Gastroesophageal sphincter (tissue), 4 donors: ENCODE data around the gene SPI1. TPM values are rescaled to one million over a fixed set of nuclear protein-coding genes. Genes with fewer than 3 reads are reported as not detected.
A peak's percentile ranks its signal among the peaks of the same experiment; 100 is the strongest.

ENCODE experiments used
- ATAC-seq: fragments of 150-250 bp; one replicate; pipeline ENCODE4 v1.9.1; 2016; ENCODE audit warnings: mild to moderate bottlenecking, moderate library complexity
- H3K27ac ChIP-seq, 4 donors: fragments of 200-600 bp; sonication (generic) in 3 of 4; 1 replicate in 3 of 4; 2 replicates in 1 of 4; pipeline ENCODE4 v1.5.1; 2016 to 2019
- H3K27me3 ChIP-seq: fragments of 200-600 bp; sonication (generic); one replicate; pipeline ENCODE4 v1.5.1; 2019
- H3K36me3 ChIP-seq, 2 donors: fragments of 200-600 bp; sonication (generic); one replicate each; pipeline ENCODE4 v1.5.1; 2019; ENCODE audit warnings: control low read depth in 1 of 2
- H3K4me1 ChIP-seq, 3 donors: fragments of 200-600 bp; sonication (generic); 1 replicate in 2 of 3; 2 replicates in 1 of 3; pipeline ENCODE4 v1.5.1; 2016 to 2019; ENCODE audit warnings: control low read depth in 2 of 3
- H3K4me3 ChIP-seq, 2 donors: fragments of 200-600 bp; sonication (generic); one replicate each; pipeline ENCODE4 v1.5.1; 2019; ENCODE audit warnings: mild to moderate bottlenecking in 1 of 2, moderate library complexity in 1 of 2
- H3K9me3 ChIP-seq, 3 donors: fragments of 200-600 bp; sonication (generic); one replicate each; pipeline ENCODE4 v1.5.1; 2017 to 2019; ENCODE audit warnings: control low read depth in 2 of 3
- CTCF ChIP-seq, 4 experiments: fragments of 200-600 bp in 2 of 4; fragments of 450-650 bp in 2 of 4; sonication (generic) in 1 of 4; IDR thresholded peaks; one replicate each; pipeline ENCODE4 v1.5.1; 2017 to 2019; ENCODE audit warnings: antibody characterized with exemption in 4 of 4, mild to moderate bottlenecking in 2 of 4, moderate library complexity in 2 of 4
- EP300 ChIP-seq: sonication (generic); formaldehyde crosslinking; IDR thresholded peaks from one replicate; pipeline ENCODE4 v1.6.1; 2017; ENCODE audit warnings: antibody characterized with exemption, mild to moderate bottlenecking
- POLR2A ChIP-seq, 2 donors: fragments of 450-650 bp; IDR thresholded peaks; one replicate each; pipeline ENCODE4 v1.6.1; 2017; ENCODE audit warnings: antibody characterized with exemption in 2 of 2, mild to moderate bottlenecking in 2 of 2, moderate library complexity in 1 of 2
- POLR2AphosphoS5 ChIP-seq: sonication (generic); formaldehyde crosslinking; IDR thresholded peaks from one replicate; pipeline ENCODE4 v1.6.1; 2017; ENCODE audit warnings: antibody characterized with exemption
- WGBS, 2 donors: methylation state at CpG; one replicate each; pipeline ENCODE4 v1.1.5; 2018; ENCODE audit warnings: low coverage in 1 of 2; 5-methylcytosine and 5-hydroxymethylcytosine counted together
- total RNA-seq, 4 donors: library from RNA; depleted of rRNA; stranded (reverse); fragments of >200 nt; gene quantifications; one replicate each; pipeline ENCODE4 v1.1.0, GENCODE V29; 2016

Gene SPI1
- total RNA-seq, 4 donors from 2014 or later: 4.2 to 32.4 (median 14.7) TPM

- H3K27ac ChIP-seq: peak overlapping the region in 3 of 4 donors; percentile 77 to 85 (median 84)
- H3K4me3 ChIP-seq: no peak overlapping the region
- 90 to 100% methylated on average over 1 to 2 of the region's 3 CpGs for WGBS, 2 donors
- no peak for ATAC-seq
- H3K27me3 ChIP-seq: no peaks in the 10 kb centered on the region
- no peaks in the 10 kb centered on the region for H3K36me3 ChIP-seq
- TF ChIP-seq EP300 (no peak), POLR2A (IDR thresholded peaks at IDR 0.05) (no peak), POLR2AphosphoS5 (no peak), CTCF (IDR thresholded peaks at IDR 0.05) (no peak)
- H3K4me1 ChIP-seq: peaks cover 0 to 28% (median 0%) of the 10 kb centered on the region in 3 donors
- no peaks in the 10 kb centered on the region for H3K9me3 ChIP-seq
These were observed 17.6 kb upstream of the SPI1 start for GRCh38 chr11:47396049-47396320.

- ATAC-seq: no peak
- H3K9me3 ChIP-seq: no peaks in the 10 kb centered on the region
- H3K4me1 ChIP-seq: peaks cover 0 to 23% (median 0%) of the 10 kb centered on the region in 3 donors
- no peak for TF ChIP-seq POLR2A (IDR thresholded peaks at IDR 0.05)
- TF ChIP-seq POLR2AphosphoS5: no peak
- TF ChIP-seq EP300: no peak
- H3K27ac ChIP-seq: peak overlapping the region; percentile 11 to 85 (median 80)
- H3K36me3 ChIP-seq: no peaks in the 10 kb centered on the region
- H3K4me3 ChIP-seq: peak overlapping the region in 1 of 2 donors; percentile 21
- no peaks in the 10 kb centered on the region for H3K27me3 ChIP-seq
- 55% methylated on average over 2 of the region's 25 CpGs; no CpG with 5 or more reads in 1 of the 2 donors for WGBS, 2 donors
These were observed 17.1 kb upstream of the SPI1 start for GRCh38 chr11:47395223-47396048.

- Histone ChIP-seq H3K4me1 (peaks cover 0 to 14% (median 0%) of the 10 kb centered on the region in 3 donors), H3K9me3 (no peaks in the 10 kb centered on the region), H3K4me3 (peak overlapping the region in 1 of 2 donors; percentile 21), H3K27ac (peak overlapping the region; percentile 11 to 85 (median 80)), H3K27me3 (no peaks in the 10 kb centered on the region), H3K36me3 (no peaks in the 10 kb centered on the region)
- WGBS, 2 donors: 70 to 89% methylated on average over 7 to 12 of the region's 39 CpGs
- ATAC-seq: peak; percentile 62
- TF ChIP-seq POLR2A (IDR thresholded peaks at IDR 0.05): peak in 1 of 2 donors; percentile 42
- no peak for TF ChIP-seq EP300
These were observed 16.2 kb upstream of the SPI1 start for GRCh38 chr11:47394322-47395222.

- Histone ChIP-seq H3K27me3 (no peaks in the 10 kb centered on the region), H3K4me3 (no peak overlapping the region), H3K4me1 (peaks cover 0 to 10% (median 0%) of the 10 kb centered on the region in 3 donors), H3K36me3 (no peaks in the 10 kb centered on the region), H3K9me3 (no peaks in the 10 kb centered on the region), H3K27ac (peak overlapping the region in 3 of 4 donors; percentile 77 to 85 (median 84))
- TF ChIP-seq EP300: no peak
- 83 to 97% methylated on average over 3 to 7 of the region's 9 CpGs for WGBS, 2 donors
- ATAC-seq: peak; percentile 15
These were observed 15.6 kb upstream of the SPI1 start for GRCh38 chr11:47394050-47394321.

GRCh38 chr11:47393163-47394049, 15.1 kb upstream of the SPI1 start:
- H3K36me3 ChIP-seq: no peaks in the 10 kb centered on the region
- WGBS, 2 donors: 55% methylated on average over 2 of the region's 20 CpGs; no CpG with 5 or more reads in 1 of the 2 donors
- no peaks in the 10 kb centered on the region for H3K9me3 ChIP-seq
- no peaks in the 10 kb centered on the region for H3K27me3 ChIP-seq
- H3K27ac ChIP-seq: peak overlapping the region in 3 of 4 donors; percentile 77 to 85 (median 84)
- TF ChIP-seq POLR2A (IDR thresholded peaks at IDR 0.05) (no peak), CTCF (IDR thresholded peaks at IDR 0.05) (no peak), EP300 (no peak), POLR2AphosphoS5 (no peak)
- peaks cover 0 to 10% (median 0%) of the 10 kb centered on the region in 3 donors for H3K4me1 ChIP-seq
- peak; percentile 42 for ATAC-seq
- no peak overlapping the region for H3K4me3 ChIP-seq
